ENCODE data around the gene DDIT3. TPM values are rescaled to one million over a fixed set of nuclear protein-coding genes. Genes with fewer than 3 reads are reported as not detected.

Gene DDIT3
- total RNA-seq, 1 experiment from 2014 or later = 14.1 TPM

- H3K23me2 ChIP-seq (ENCODE audit: insufficient read length, low read depth, low read length, poor library complexity, severe bottlenecking) = peaks cover 5% of the 10 kb centered on the region
- no CpG with 5 or more reads among the region's 12 CpGs for WGBS (ENCODE audit: extremely low coverage, insufficient read length, low lambda C conversion rate)
- H3K4me1 ChIP-seq (ENCODE audit: insufficient read depth, low read length) = no peaks in the 10 kb centered on the region; the same call in 1 of the 2 replicates
- H3K27ac ChIP-seq (ENCODE audit: insufficient read length, low read depth, low read length) = no peak overlapping the region
- H4K8ac ChIP-seq (replicated peaks; ENCODE audit: insufficient read length, low read depth, low read length) = no peak overlapping the region
- no peak overlapping the region for H3K4me2 ChIP-seq (ENCODE audit: insufficient read depth, insufficient read length, low read length)
- H2AFZ ChIP-seq (ENCODE audit: low read length) = no peak overlapping the region
- no peak overlapping the region for H3K18ac ChIP-seq (ENCODE audit: insufficient read length, low read depth, low read length)
- H3K79me2 ChIP-seq (ENCODE audit: insufficient read depth, low read length) = no peaks in the 10 kb centered on the region
- H4K91ac ChIP-seq (ENCODE audit: insufficient read length, low read depth, low read length) = no peak overlapping the region
- H3K36me3 Mint-ChIP-seq (ENCODE audit: insufficient read depth in 1 of 3, low read depth in 3 of 3) = peaks cover 26 to 74% (median 71%) of the 10 kb centered on the region in 3 experiments; a peak in 6 of 7 replicates
- H3K9me3 Mint-ChIP-seq = no peaks in the 10 kb centered on the region
- H3K9me3 ChIP-seq (ENCODE audit: control insufficient read depth, low read depth, low read length) = no peaks in the 10 kb centered on the region
- no peak overlapping the region for H2BK20ac ChIP-seq (ENCODE audit: low read depth, low read length, poor library complexity, severe bottlenecking)
- no peaks in the 10 kb centered on the region for H4K20me1 ChIP-seq (ENCODE audit: control insufficient read depth, insufficient read depth, insufficient read length)
- H4K5ac ChIP-seq (ENCODE audit: insufficient read length, low read depth, low read length) = no peak overlapping the region
- no peak overlapping the region for H2BK5ac ChIP-seq (ENCODE audit: insufficient read length, low read length)
- TF ChIP-seq CTCF (conservative IDR thresholded peaks at IDR 0.05) = no peak
- H3K27ac Mint-ChIP-seq = no peak overlapping the region; a peak in 1 of 7 replicates
- H3K4me3 Mint-ChIP-seq = no peak overlapping the region
- H3K27me3 ChIP-seq (ENCODE audit: insufficient read depth, low read length) = no peaks in the 10 kb centered on the region
- no peak overlapping the region for H3K9ac ChIP-seq (ENCODE audit: extremely low read depth, insufficient read length, low read length)
- H3K79me1 ChIP-seq (ENCODE audit: insufficient read depth, low read depth, low read length, poor library complexity, severe bottlenecking) = no peaks in the 10 kb centered on the region
- no peak overlapping the region for H3T11ph ChIP-seq (ENCODE audit: low read length)
- DNase-seq = no peak
- H3K4ac ChIP-seq (ENCODE audit: low read depth, low read length) = no peak overlapping the region
- no peak overlapping the region for H2BK15ac ChIP-seq (ENCODE audit: low read depth, low read length)
- no peak overlapping the region for H2BK12ac ChIP-seq (ENCODE audit: insufficient read length, low read depth, low read length)
- peaks cover 14 to 32% of the 10 kb centered on the region in 2 experiments for H3K4me1 Mint-ChIP-seq
- H2AK5ac ChIP-seq (ENCODE audit: insufficient read length, low read length) = no peak overlapping the region
- H3K27me3 Mint-ChIP-seq (ENCODE audit: low read depth) = no peaks in the 10 kb centered on the region; the same call in 1 of the 2 replicates
- no peak overlapping the region for H3K23ac ChIP-seq (ENCODE audit: insufficient read length, low read depth, low read length)
- no peak overlapping the region for H3K56ac ChIP-seq (ENCODE audit: insufficient read length, low read depth, low read length)
- H3K14ac ChIP-seq (ENCODE audit: insufficient read depth, low read length) = no peak overlapping the region
- H2BK120ac ChIP-seq (ENCODE audit: low read depth, low read length, poor library complexity, severe bottlenecking) = no peak overlapping the region
Observed at GRCh38 chr12:57528176-57528575, 7.9 kb upstream of the DDIT3 start.

Measured in H9 (cell line).